NT2/D1 (cell line): ENCODE data around the gene C10orf120.

Experiments
- DNase-seq: peaks from one replicate; pipeline ENCODE4 v3.0.0-alpha.2; 2011; ENCODE audit warnings: low read depth, low spot score
- H3K27me3 ChIP-seq: 2 replicates; pipeline ENCODE4 v1.6.0; 2011; ENCODE audit warnings: mild to moderate bottlenecking; ENCODE audit not compliant: insufficient read length, insufficient read depth
- H3K36me3 ChIP-seq: 2 replicates; pipeline ENCODE4 v1.6.1; 2011; ENCODE audit warnings: mild to moderate bottlenecking, low read length, mixed read lengths; ENCODE audit not compliant: insufficient read depth, insufficient read length
- H3K4me1 ChIP-seq: 2 replicates; pipeline ENCODE4 v1.5.1; 2011; ENCODE audit not compliant: insufficient read depth, insufficient read length
- H3K4me3 ChIP-seq: 2 replicates; pipeline ENCODE4 v1.5.1; 2011; ENCODE audit warnings: low read depth; ENCODE audit not compliant: insufficient read length
- H3K9ac ChIP-seq: 2 replicates; pipeline ENCODE4 v1.6.0; 2011; ENCODE audit warnings: low read depth; ENCODE audit not compliant: insufficient read length
- H3K9me3 ChIP-seq: 2 replicates; pipeline ENCODE4 v1.5.1; 2011; ENCODE audit warnings: mild to moderate bottlenecking, low read length; ENCODE audit not compliant: insufficient read depth
- SUZ12 ChIP-seq: IDR thresholded peaks from 2 replicates; pipeline ENCODE4 v1.6.1; 2011; ENCODE audit not compliant: insufficient read length, insufficient read depth; ENCODE audit errors: extremely low read depth
- YY1 ChIP-seq: IDR thresholded peaks from 2 replicates; pipeline ENCODE4 v1.6.1; 2011; ENCODE audit not compliant: insufficient read length, insufficient read depth
- ZNF274 ChIP-seq: IDR thresholded peaks from 2 replicates; pipeline ENCODE4 v1.6.1; 2011; ENCODE audit warnings: mild to moderate bottlenecking, low read depth, low read length

C10orf120 gene

GRCh38 chr10:122656741-122657140 lies 42.9 kb downstream of the C10orf120 start:
- Histone ChIP-seq H3K4me3 (no peak overlapping the region), H3K27me3 (no peaks in the 10 kb centered on the region), H3K36me3 (no peaks in the 10 kb centered on the region), H3K4me1 (no peaks in the 10 kb centered on the region), H3K9ac (no peak overlapping the region), H3K9me3 (no peaks in the 10 kb centered on the region; the same call in 1 of the 2 replicates)
- TF ChIP-seq ZNF274 = no peak
- TF ChIP-seq YY1 = no peak
- TF ChIP-seq SUZ12 = no peak
- no peak for DNase-seq

GRCh38 chr10:122656308-122656705 lies 43.3 kb downstream of the C10orf120 start:
- DNase-seq = no peak

GRCh38 chr10:122655524-122656307 lies 43.9 kb downstream of the C10orf120 start:
- DNase-seq = no peak
- H3K4me3 ChIP-seq = no peak overlapping the region
- no peak overlapping the region for H3K9ac ChIP-seq
- no peaks in the 10 kb centered on the region for H3K36me3 ChIP-seq
- TF ChIP-seq ZNF274 (no peak), SUZ12 (no peak), YY1 (no peak)
- H3K9me3 ChIP-seq = no peaks in the 10 kb centered on the region; the same call in 1 of the 2 replicates
- no peaks in the 10 kb centered on the region for H3K27me3 ChIP-seq
- H3K4me1 ChIP-seq = no peaks in the 10 kb centered on the region

More at GRCh38 chr10:122656308-122656705, 43.3 kb downstream of the C10orf120 start:
- Histone ChIP-seq H3K27me3 (no peaks in the 10 kb centered on the region), H3K9ac (no peak overlapping the region), H3K36me3 (no peaks in the 10 kb centered on the region), H3K4me3 (no peak overlapping the region), H3K9me3 (no peaks in the 10 kb centered on the region; the same call in 1 of the 2 replicates), H3K4me1 (no peaks in the 10 kb centered on the region)
- TF ChIP-seq YY1 (no peak), ZNF274 (no peak), SUZ12 (no peak)

- no peak overlapping the region for H3K9ac ChIP-seq
- H3K36me3 ChIP-seq = no peaks in the 10 kb centered on the region
- H3K9me3 ChIP-seq = no peaks in the 10 kb centered on the region; the same call in 1 of the 2 replicates
- TF ChIP-seq SUZ12 = no peak
- no peak for TF ChIP-seq YY1
- TF ChIP-seq ZNF274 = no peak
- no peak for DNase-seq
- H3K4me3 ChIP-seq = no peak overlapping the region
- no peaks in the 10 kb centered on the region for H3K27me3 ChIP-seq
- H3K4me1 ChIP-seq = no peaks in the 10 kb centered on the region
These were observed 49.3 kb downstream of the C10orf120 start for GRCh38 chr10:122650331-122650730.

GRCh38 chr10:122649903-122650302 lies 49.7 kb downstream of the C10orf120 start:
- Histone ChIP-seq H3K4me1 (no peaks in the 10 kb centered on the region), H3K9ac (no peak overlapping the region), H3K36me3 (no peaks in the 10 kb centered on the region), H3K9me3 (no peaks in the 10 kb centered on the region; the same call in 1 of the 2 replicates), H3K4me3 (no peak overlapping the region), H3K27me3 (no peaks in the 10 kb centered on the region)
- no peak for TF ChIP-seq ZNF274
- no peak for TF ChIP-seq SUZ12
- TF ChIP-seq YY1 = no peak
- DNase-seq = no peak

GRCh38 chr10:122648599-122649428 lies 50.8 kb downstream of the C10orf120 start:
- H3K9ac ChIP-seq = no peak overlapping the region
- no peak for TF ChIP-seq YY1
- no peak for TF ChIP-seq SUZ12
- TF ChIP-seq ZNF274 = no peak
- H3K36me3 ChIP-seq = no peaks in the 10 kb centered on the region
- peak; percentile 59 for DNase-seq
- H3K4me3 ChIP-seq = no peak overlapping the region
- no peaks in the 10 kb centered on the region for H3K4me1 ChIP-seq
- no peaks in the 10 kb centered on the region for H3K27me3 ChIP-seq
- no peaks in the 10 kb centered on the region; the same call in 1 of the 2 replicates for H3K9me3 ChIP-seq
